Panc1 (cell line): ENCODE measurements around the gene UNC119B. TPM values are rescaled to one million over a fixed set of nuclear protein-coding genes. Genes with fewer than 3 reads are reported as not detected.

ENCODE experiments used
- ATAC-seq: fragments of 200-7000 bp; cut with Tn5 transposase; 2 replicates; pipeline ENCODE4 v1.9.1; 2020; ENCODE audit warnings: mild to moderate bottlenecking, moderate library complexity
- BruUV-seq: library from RNA; stranded (reverse); fragments of 400-500 nt; replicated peaks from 2 replicates; lab custom pipeline; 2021; lab: Mats Ljungman, UMichigan
- CTCF ChIA-PET: fragments of 300-600 bp; sonication (Branson Sonifier 250); formaldehyde crosslinking; loops from one replicate; lab custom pipeline; 2022; ENCODE audit warnings: antibody characterized with exemption; lab: Charles Lee
- POLR2A ChIA-PET: fragments of 300-600 bp; sonication (Branson Sonifier 250); formaldehyde crosslinking; loops from one replicate; lab custom pipeline; 2022; ENCODE audit warnings: antibody characterized with exemption; lab: Charles Lee
- DNase-seq: peaks from one replicate; pipeline ENCODE4 v3.0.0-alpha.2; 2010; ENCODE audit warnings: low read depth, low spot score
- H3K27ac ChIP-seq: 2 replicates; pipeline ENCODE4 v1.5.1; 2011; ENCODE audit warnings: mild to moderate bottlenecking, low read length, inconsistent platforms
- H3K27me3 ChIP-seq: fragments of 200-500 bp; sonication (Bioruptor generic); 2 replicates; pipeline ENCODE4 v1.6.0; 2014; ENCODE audit warnings: low read length, inconsistent platforms; ENCODE audit not compliant: control insufficient read depth, insufficient read depth
- H3K36me3 ChIP-seq: fragments of 200-500 bp; sonication (Bioruptor generic); 2 replicates; pipeline ENCODE4 v1.5.1; 2014; ENCODE audit warnings: inconsistent platforms, mild to moderate bottlenecking, low read length, moderate library complexity; ENCODE audit not compliant: control insufficient read depth, insufficient read depth
- H3K4me1 ChIP-seq: 2 replicates; pipeline ENCODE4 v1.5.1; 2011; ENCODE audit warnings: inconsistent platforms, mild to moderate bottlenecking, low read length, moderate library complexity; ENCODE audit not compliant: control insufficient read depth, insufficient read depth
- H3K4me3 ChIP-seq, 2 experiments: 2 replicates each; pipeline ENCODE4 v1.5.1; 2011 to 2012; ENCODE audit warnings: low read depth in 2 of 2, low read length in 2 of 2, mild to moderate bottlenecking in 2 of 2, inconsistent platforms in 1 of 2, moderate library complexity in 1 of 2
- H3K9me3 ChIP-seq: fragments of 200-500 bp; sonication (Bioruptor generic); 2 replicates; pipeline ENCODE4 v1.5.1; 2014; ENCODE audit warnings: low read depth, mild to moderate bottlenecking, inconsistent platforms, low read length, moderate library complexity; ENCODE audit not compliant: control insufficient read depth, insufficient read depth
- CTCF ChIP-seq: fragments of 450-650 bp; IDR thresholded peaks from 2 replicates; pipeline ENCODE4 v1.5.1; 2017; ENCODE audit warnings: mild to moderate bottlenecking
- POLR2AphosphoS5 ChIP-seq: IDR thresholded peaks from 2 replicates; pipeline ENCODE4 v1.6.1; 2012; ENCODE audit warnings: mild to moderate bottlenecking, low read depth, low read length, moderate library complexity
- REST ChIP-seq, 2 experiments: IDR thresholded peaks; 2 replicates each; pipeline ENCODE4 v1.6.1; 2011 to 2012; ENCODE audit warnings: low read depth in 2 of 2, control low read depth in 1 of 2, low read length in 1 of 2, mild to moderate bottlenecking in 1 of 2, moderate library complexity in 1 of 2; ENCODE audit not compliant: insufficient read depth in 1 of 2
- SIN3A ChIP-seq: IDR thresholded peaks from 2 replicates; pipeline ENCODE4 v1.6.1; 2012; ENCODE audit warnings: low read depth, mild to moderate bottlenecking, low read length, moderate library complexity, borderline replicate concordance; ENCODE audit not compliant: insufficient read depth
- TCF7L2 ChIP-seq: IDR thresholded peaks from 2 replicates; pipeline ENCODE4 v1.6.1; 2011; ENCODE audit warnings: mild to moderate bottlenecking, low read depth, low read length, inconsistent platforms
- in situ Hi-C: cut with HindIII; loops from 2 replicates; pipeline ENCODE4 v1.10.0; 2016; ENCODE audit warnings: low sequenced_read_pairs, low pct_unique_long_range_greater_than_20kb
- intact Hi-C: fragments of 100-400 bp; cut with micrococcal nuclease; formaldehyde crosslinking; loops from one replicate; pipeline ENCODE4 v1.10.0; 2022; ENCODE audit not compliant: unreplicated experiment
- total RNA-seq: library from RNA; stranded (reverse); gene quantifications from one replicate; pipeline ENCODE4 v1.2.1, GENCODE V29; 2021; ENCODE audit not compliant: unreplicated experiment

The UNC119B gene
- total RNA-seq, 1 experiment from 2014 or later, result 26.0 TPM

- ATAC-seq (no peak), DNase-seq (no peak)
- Histone ChIP-seq H3K4me3 (no peak overlapping the region), H3K9me3 (no peaks in the 10 kb centered on the region), H3K27me3 (no peaks in the 10 kb centered on the region), H3K36me3 (no peaks in the 10 kb centered on the region), H3K27ac (no peak overlapping the region), H3K4me1 (no peaks in the 10 kb centered on the region)
- CTCF ChIA-PET, result no interaction called here
- intact Hi-C loops (no loop called here), in situ Hi-C loops (no loop called here)
- TF ChIP-seq SIN3A (no peak), TCF7L2 (no peak), CTCF (no peak), REST (IDR thresholded peaks at IDR 0.05; ENCODE audit: insufficient read depth in 1 of 2, low read depth in 2 of 2, low read length in 1 of 2) (no peak), POLR2AphosphoS5 (no peak)
- POLR2A ChIA-PET, result interaction anchor here (0.7 kb wide), 1 partner anchor 12 kb away, joined by 11 read pairs; no protein-coding TSS in a partner anchor
- no TSS peak for BruUV-seq
Measured at GRCh38 chr12:120666571-120667390, 43.5 kb upstream of the UNC119B start.

- Histone ChIP-seq H3K4me3 (no peak overlapping the region), H3K27me3 (no peaks in the 10 kb centered on the region), H3K27ac (no peak overlapping the region), H3K36me3 (no peaks in the 10 kb centered on the region), H3K4me1 (no peaks in the 10 kb centered on the region), H3K9me3 (no peaks in the 10 kb centered on the region)
- ChIA-PET CTCF (interaction anchor here (1.0 kb wide), 1 partner anchor 20 kb away, joined by 3 read pairs; no protein-coding TSS in a partner anchor), POLR2A (interaction anchor here (0.5 kb wide), 1 partner anchor 478 kb away, joined by 10 read pairs; no protein-coding TSS in a partner anchor)
- ATAC-seq (no peak), DNase-seq (no peak)
- no peak for TF ChIP-seq SIN3A
- no peak for TF ChIP-seq REST (IDR thresholded peaks at IDR 0.05; ENCODE audit: insufficient read depth in 1 of 2, low read depth in 2 of 2, low read length in 1 of 2)
- TF ChIP-seq POLR2AphosphoS5, result no peak
- TF ChIP-seq CTCF, result no peak
- TF ChIP-seq TCF7L2, result no peak
- intact Hi-C loops (no loop called here), in situ Hi-C loops (no loop called here)
- no TSS peak for BruUV-seq
Measured at GRCh38 chr12:120668091-120668867, 42.0 kb upstream of the UNC119B start.
